BE2C (cell line): Measurements from ENCODE around the gene THSD4.

ENCODE experiments used
- DNase-seq: peaks from one replicate; pipeline ENCODE4 v3.0.0-alpha.2; 2020
- H3K27me3 ChIP-seq: fragments of 250-450 bp; sonication (Bioruptor Pico); 2 replicates; pipeline ENCODE4 v1.5.1; 2020; ENCODE audit warnings: mild to moderate bottlenecking
- H3K36me3 ChIP-seq: fragments of 250-450 bp; sonication (Bioruptor Pico); 2 replicates; pipeline ENCODE4 v1.5.1; 2020; ENCODE audit warnings: mild to moderate bottlenecking
- H3K4me1 ChIP-seq: fragments of 250-450 bp; sonication (Bioruptor Pico); 2 replicates; pipeline ENCODE4 v1.5.1; 2020
- H3K4me3 ChIP-seq: 2 replicates; pipeline ENCODE4 v1.5.1; 2011; ENCODE audit warnings: low read depth, low read length
- H3K9me3 ChIP-seq: fragments of 250-450 bp; sonication (Bioruptor Pico); 2 replicates; pipeline ENCODE4 v1.5.1; 2020
- TF ChIP-seq, protein P1 (sequence below): IDR thresholded peaks from 2 replicates; pipeline ENCODE4 v1.5.1; 2012; ENCODE audit warnings: mild to moderate bottlenecking, low read depth, low read length

The THSD4 gene

GRCh38 chr15:71495398-71495780 lies 380.1 kb downstream of the THSD4 start:
- Histone ChIP-seq H3K27me3 (peaks cover 14% of the 10 kb centered on the region), H3K4me3 (no peak overlapping the region), H3K36me3 (no peaks in the 10 kb centered on the region), H3K9me3 (no peaks in the 10 kb centered on the region), H3K4me1 (no peaks in the 10 kb centered on the region)
- TF ChIP-seq, protein P1, sequence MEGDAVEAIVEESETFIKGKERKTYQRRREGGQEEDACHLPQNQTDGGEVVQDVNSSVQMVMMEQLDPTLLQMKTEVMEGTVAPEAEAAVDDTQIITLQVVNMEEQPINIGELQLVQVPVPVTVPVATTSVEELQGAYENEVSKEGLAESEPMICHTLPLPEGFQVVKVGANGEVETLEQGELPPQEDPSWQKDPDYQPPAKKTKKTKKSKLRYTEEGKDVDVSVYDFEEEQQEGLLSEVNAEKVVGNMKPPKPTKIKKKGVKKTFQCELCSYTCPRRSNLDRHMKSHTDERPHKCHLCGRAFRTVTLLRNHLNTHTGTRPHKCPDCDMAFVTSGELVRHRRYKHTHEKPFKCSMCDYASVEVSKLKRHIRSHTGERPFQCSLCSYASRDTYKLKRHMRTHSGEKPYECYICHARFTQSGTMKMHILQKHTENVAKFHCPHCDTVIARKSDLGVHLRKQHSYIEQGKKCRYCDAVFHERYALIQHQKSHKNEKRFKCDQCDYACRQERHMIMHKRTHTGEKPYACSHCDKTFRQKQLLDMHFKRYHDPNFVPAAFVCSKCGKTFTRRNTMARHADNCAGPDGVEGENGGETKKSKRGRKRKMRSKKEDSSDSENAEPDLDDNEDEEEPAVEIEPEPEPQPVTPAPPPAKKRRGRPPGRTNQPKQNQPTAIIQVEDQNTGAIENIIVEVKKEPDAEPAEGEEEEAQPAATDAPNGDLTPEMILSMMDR, result no peak
- DNase-seq, result no peak

GRCh38 chr15:71496336-71496955 lies 381.2 kb downstream of the THSD4 start:
- Histone ChIP-seq H3K27me3 (peaks cover 18% of the 10 kb centered on the region), H3K9me3 (no peaks in the 10 kb centered on the region), H3K36me3 (no peaks in the 10 kb centered on the region), H3K4me3 (no peak overlapping the region), H3K4me1 (no peaks in the 10 kb centered on the region)
- DNase-seq, result no peak
- TF ChIP-seq, protein P1, result no peak

DNA sequence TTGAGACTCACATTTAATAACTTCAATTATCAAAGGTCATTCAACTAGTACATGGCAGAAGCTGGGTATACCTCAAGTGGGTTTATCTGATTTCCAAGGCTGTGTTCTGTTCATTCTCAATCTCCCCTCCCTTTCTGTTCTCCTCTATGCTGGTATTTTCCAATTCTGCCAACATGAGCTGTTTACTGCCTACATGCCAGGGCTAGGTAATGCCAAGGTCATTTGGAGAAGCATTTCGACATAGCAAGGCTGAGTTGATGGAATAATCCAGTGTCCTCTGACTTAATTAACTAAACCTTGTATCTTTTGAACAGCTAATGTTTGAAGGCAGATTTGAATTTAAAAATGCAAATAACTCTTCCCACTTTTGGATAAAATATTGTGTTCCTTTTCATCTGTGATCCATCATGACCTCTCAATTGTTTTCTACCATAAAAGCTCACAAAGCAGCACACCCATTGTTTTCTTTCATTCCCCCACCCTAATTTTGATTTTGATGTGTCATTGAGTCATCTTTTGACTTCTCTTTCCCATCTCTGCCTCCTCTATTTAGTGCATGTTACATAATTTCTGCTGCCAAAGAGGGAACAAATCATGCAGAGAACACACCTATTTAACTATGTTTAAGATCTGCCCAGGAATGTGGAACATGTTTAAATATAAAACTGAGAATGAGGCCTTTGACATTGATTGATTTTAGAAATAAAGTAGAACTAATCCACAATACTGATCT lies 386.2 kb downstream of the THSD4 start:
- no peaks in the 10 kb centered on the region for H3K9me3 ChIP-seq
- DNase-seq, result no peak
- H3K36me3 ChIP-seq, result no peaks in the 10 kb centered on the region
- peaks cover 18% of the 10 kb centered on the region; the same call in 1 of the 2 replicates for H3K27me3 ChIP-seq
- TF ChIP-seq, protein P1, result no peak
- H3K4me3 ChIP-seq, result no peak overlapping the region
- H3K4me1 ChIP-seq, result no peaks in the 10 kb centered on the region

DNA sequence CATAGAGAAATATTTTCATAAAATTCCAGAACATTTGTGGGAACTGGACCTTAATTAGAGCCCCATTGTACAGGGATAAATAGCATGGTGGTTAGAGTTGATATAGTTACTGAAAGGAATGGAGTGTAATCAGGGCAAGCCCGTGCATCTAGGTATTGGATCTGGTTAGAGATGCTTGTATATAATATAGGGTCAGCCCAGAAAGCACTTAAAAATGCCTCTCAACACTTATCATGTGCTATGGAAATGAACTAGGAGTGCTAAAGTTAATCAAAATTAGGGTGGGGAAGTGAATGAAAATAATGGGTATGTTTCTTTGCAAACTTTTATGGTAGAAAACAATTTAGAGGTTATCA lies 386.8 kb downstream of the THSD4 start:
- no peak overlapping the region for H3K4me3 ChIP-seq
- H3K4me1 ChIP-seq, result no peaks in the 10 kb centered on the region
- DNase-seq, result no peak
- H3K27me3 ChIP-seq, result peaks cover 14% of the 10 kb centered on the region; the same call in 1 of the 2 replicates
- no peaks in the 10 kb centered on the region for H3K9me3 ChIP-seq
- TF ChIP-seq, protein P1, result no peak
- H3K36me3 ChIP-seq, result no peaks in the 10 kb centered on the region

DNA sequence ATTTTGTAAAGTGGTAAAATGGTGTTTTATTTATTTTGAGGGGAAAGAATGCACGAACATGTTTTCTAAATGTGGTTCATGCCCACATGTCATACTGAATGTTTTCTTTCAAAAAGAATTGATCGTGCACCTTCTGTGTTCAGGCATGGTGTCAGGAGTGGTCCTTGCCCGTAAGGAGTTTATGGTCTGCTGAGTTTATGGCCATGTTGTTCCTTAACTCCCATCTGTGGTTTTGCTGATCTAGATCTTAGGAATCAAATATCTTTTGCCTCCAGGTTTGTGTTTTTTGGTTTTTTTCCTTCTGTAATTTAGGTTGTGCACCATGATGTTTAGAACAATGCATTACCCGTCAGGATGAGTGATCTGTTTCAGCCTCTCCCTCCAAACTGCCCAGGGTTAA lies 390.7 kb downstream of the THSD4 start:
- Histone ChIP-seq H3K36me3 (no peaks in the 10 kb centered on the region), H3K9me3 (no peaks in the 10 kb centered on the region), H3K4me3 (no peak overlapping the region), H3K27me3 (peaks cover 13% of the 10 kb centered on the region; the same call in 1 of the 2 replicates), H3K4me1 (no peaks in the 10 kb centered on the region)
- DNase-seq, result no peak
- TF ChIP-seq, protein P1, result no peak

GRCh38 chr15:71506946-71507345 lies 391.7 kb downstream of the THSD4 start:
- Histone ChIP-seq H3K4me1 (no peaks in the 10 kb centered on the region), H3K4me3 (no peak overlapping the region), H3K27me3 (peaks cover 14% of the 10 kb centered on the region), H3K9me3 (no peaks in the 10 kb centered on the region), H3K36me3 (no peaks in the 10 kb centered on the region)
- no peak for DNase-seq
- TF ChIP-seq, protein P1, result no peak
